AG04450 (cell line): ENCODE measurements around the gene RAMP2. TPM values are rescaled to one million over a fixed set of nuclear protein-coding genes. Genes with fewer than 3 reads are reported as not detected.

Experiments used
- CTCF ChIA-PET: fragments of 300-600, 350-600 bp; formaldehyde crosslinking; extraction: SDS; loops from one replicate; lab custom pipeline; 2022; ENCODE audit warnings: antibody characterized with exemption, inconsistent platforms; lab: Charles Lee
- POLR2A ChIA-PET: fragments of 350-600 bp; formaldehyde crosslinking; extraction: SDS; loops from one replicate; lab custom pipeline; 2021; ENCODE audit warnings: antibody characterized with exemption, inconsistent platforms; lab: Yijun Ruan, JAX
- DNase-seq: peaks from one replicate; pipeline ENCODE4 v3.0.0-alpha.2; 2011; ENCODE audit warnings: low read depth, low spot score
- H3K27ac ChIP-seq: one replicate; pipeline ENCODE4 v1.5.1; 2012; ENCODE audit warnings: low read depth, low read length, control low read depth
- H3K27me3 ChIP-seq: one replicate; pipeline ENCODE4 v1.6.0; 2012; ENCODE audit warnings: low read length; ENCODE audit not compliant: control insufficient read depth, insufficient read depth
- H3K4me3 ChIP-seq: 2 replicates; pipeline ENCODE4 v1.5.1; 2011; ENCODE audit warnings: mild to moderate bottlenecking, low read depth, low read length, control low read depth
- H3K9me3 ChIP-seq: 2 replicates; pipeline ENCODE4 v1.5.1; 2012; ENCODE audit warnings: low read length; ENCODE audit not compliant: control insufficient read depth, insufficient read depth
- CTCF ChIP-seq: IDR thresholded peaks from 2 replicates; pipeline ENCODE4 v1.5.1; 2011; ENCODE audit warnings: low read depth, low read length, control low read depth, inconsistent platforms
- polyA plus RNA-seq: library from polyadenylated mRNA; depleted of rRNA; stranded (reverse); fragments of >200 nt; gene quantifications from 2 replicates; pipeline ENCODE4 v1.2.3, GENCODE V29; 2011

The RAMP2 gene
- polyA plus RNA-seq, 1 experiment, result 1.4 TPM

GRCh38 chr17:42772945-42773289 is 11.9 kb downstream of the RAMP2 start:
- no peak for TF ChIP-seq CTCF
- Histone ChIP-seq H3K27me3 (no peaks in the 10 kb centered on the region), H3K27ac (peak overlapping the region; percentile 70), H3K4me3 (peak overlapping the region; percentile 97), H3K9me3 (no peaks in the 10 kb centered on the region)
- CTCF ChIA-PET, result interaction anchor here (1.4 to 3.3 kb wide), 4 partner anchors 9 to 51 kb away, joined by 3 to 39 read pairs (median 10); partner anchors contain the start of gene BECN1
- POLR2A ChIA-PET, result interaction anchor here (0.5 to 1.5 kb wide), 10 partner anchors 9 to 195 kb away, joined by 3 to 7 read pairs (median 3); partner anchors contain the start of genes BECN1, CNTD1 and RAMP2
- no peak for DNase-seq

GRCh38 chr17:42773290-42774035 is 12.4 kb downstream of the RAMP2 start, which contains the start of gene VPS25:
Gene VPS25, plus strand, starts transcription at chr17:42773449. Its CDS starts 27 bp downstream, at chr17:42773476.
- Histone ChIP-seq H3K9me3 (no peaks in the 10 kb centered on the region), H3K27me3 (no peaks in the 10 kb centered on the region), H3K27ac (peak within 1 kb of the TSS; percentile 85), H3K4me3 (peak within 1 kb of the TSS; percentile 97)
- ChIA-PET POLR2A (interaction anchor here (0.5 to 1.5 kb wide), 12 partner anchors 10 to 195 kb away, joined by 3 to 7 read pairs (median 4); partner anchors contain the start of genes BECN1, CNTD1 and RAMP2), CTCF (interaction anchor here (1.4 to 3.3 kb wide), 5 partner anchors 10 to 195 kb away, joined by 3 to 39 read pairs (median 5); partner anchors contain the start of gene BECN1)
- TF ChIP-seq CTCF, result peak; percentile 30
- DNase-seq, result peak; percentile 55

GRCh38 chr17:42774066-42774745 is 13.2 kb downstream of the RAMP2 start:
- Histone ChIP-seq H3K27me3 (no peaks in the 10 kb centered on the region), H3K27ac (peak overlapping the region; percentile 85), H3K4me3 (peak overlapping the region; percentile 97), H3K9me3 (no peaks in the 10 kb centered on the region)
- TF ChIP-seq CTCF, result no peak
- DNase-seq, result no peak
- POLR2A ChIA-PET, result interaction anchor here (0.6 to 1.4 kb wide), 5 partner anchors 9 to 196 kb away, joined by 4 to 7 read pairs (median 5); partner anchors contain the start of gene BECN1
- CTCF ChIA-PET, result interaction anchor here (1.4 to 3.3 kb wide), 5 partner anchors 11 to 195 kb away, joined by 3 to 39 read pairs (median 5); partner anchors contain the start of gene BECN1

- DNase-seq, result no peak
- ChIA-PET POLR2A (no interaction called here), CTCF (no interaction called here)
- Histone ChIP-seq H3K27me3 (no peaks in the 10 kb centered on the region), H3K9me3 (no peaks in the 10 kb centered on the region; the same call in 1 of the 2 replicates), H3K4me3 (no peak overlapping the region), H3K27ac (no peak overlapping the region)
- no peak for TF ChIP-seq CTCF
Observed at GRCh38 chr17:42775534-42776098, 14.6 kb downstream of the RAMP2 start.
